ENCODE data around the gene OLFML2A.

DNA sequence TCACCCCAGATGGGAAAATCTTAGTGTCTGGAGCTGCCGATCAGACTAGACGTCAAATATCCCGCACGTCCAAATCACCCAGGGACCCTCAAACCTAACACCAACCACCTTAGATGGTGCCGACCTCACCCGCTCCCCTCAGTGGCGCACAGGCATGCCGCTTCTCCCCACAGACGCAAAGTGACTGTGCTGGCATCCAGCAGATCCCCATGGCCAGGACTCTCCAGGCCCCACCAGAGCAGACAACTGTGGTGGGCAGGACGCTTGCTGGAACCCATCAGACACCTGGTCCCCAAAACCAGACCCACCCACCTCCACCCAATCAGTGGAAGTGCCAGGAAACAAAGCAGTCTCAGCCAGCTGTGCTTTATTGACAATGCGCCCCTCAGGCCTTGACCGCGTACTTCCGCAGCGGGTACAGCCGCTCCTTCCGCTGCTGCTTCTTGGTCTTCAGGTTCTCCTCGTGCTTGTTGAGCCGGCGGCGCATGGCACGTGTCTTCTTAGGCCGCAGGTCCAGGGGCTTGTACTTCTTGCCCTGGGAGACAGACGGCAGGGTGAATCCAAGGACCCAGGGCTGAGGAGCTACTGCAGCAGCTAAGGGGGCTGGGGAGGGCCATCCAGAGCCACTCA is 80.7 kb downstream of the OLFML2A start:
- no peak for TF ChIP-seq GATA2 (IDR thresholded peaks at IDR 0.05; ENCODE audit: low read depth, low read length)
- no peak for TF ChIP-seq GATA3 (IDR thresholded peaks at IDR 0.05; ENCODE audit: low read depth, low read length)
